Transverse colon (tissue), 4 donors: ENCODE data around the gene PREX1. TPM values are rescaled to one million over a fixed set of nuclear protein-coding genes. Genes with fewer than 3 reads are reported as not detected.

Source experiments
- DNase-seq: peaks from one replicate; pipeline ENCODE4 v3.0.0-alpha.2; 2019
- H3K27ac ChIP-seq, 4 donors: fragments of 200-600 bp; sonication (generic); 2 replicates each; pipeline ENCODE4 v1.5.1; 2016 to 2018; ENCODE audit warnings: inconsistent platforms in 4 of 4
- H3K27me3 ChIP-seq: fragments of 200-600 bp; sonication (generic); 2 replicates; pipeline ENCODE4 v1.5.1; 2017; ENCODE audit warnings: inconsistent platforms
- H3K36me3 ChIP-seq, 4 donors: fragments of 200-600 bp; sonication (generic); 2 replicates each; pipeline ENCODE4 v1.5.1; 2017 to 2019; ENCODE audit warnings: inconsistent platforms in 4 of 4
- H3K4me1 ChIP-seq, 4 donors: fragments of 200-600 bp; sonication (generic); 2 replicates each; pipeline ENCODE4 v1.5.1; 2017 to 2020; ENCODE audit warnings: inconsistent platforms in 4 of 4
- H3K4me3 ChIP-seq, 4 donors: fragments of 200-600 bp; sonication (generic); 1 replicate in 1 of 4; 2 replicates in 3 of 4; pipeline versions ENCODE4 v1.5.1 to v1.6.1; 2017 to 2019; ENCODE audit warnings: inconsistent platforms in 4 of 4
- H3K9me3 ChIP-seq, 2 donors: fragments of 200-600 bp; sonication (generic); 2 replicates each; pipeline ENCODE4 v1.5.1; 2017 to 2019; ENCODE audit warnings: inconsistent platforms in 2 of 2
- CTCF ChIP-seq, 5 experiments: fragments of 200-600 bp in 3 of 5; fragments of 450-650 bp in 2 of 5; sonication (generic) in 3 of 5; IDR thresholded peaks; 1 replicate in 2 of 5; 2 replicates in 3 of 5; pipeline ENCODE4 v1.5.1; 2016 to 2017; ENCODE audit warnings: antibody characterized with exemption in 5 of 5, inconsistent platforms in 3 of 5, mild to moderate bottlenecking in 2 of 5, moderate library complexity in 1 of 5
- EP300 ChIP-seq: sonication (generic); formaldehyde crosslinking; IDR thresholded peaks from one replicate; pipeline ENCODE4 v1.6.1; 2017; ENCODE audit warnings: antibody characterized with exemption, low read depth
- POLR2A ChIP-seq: fragments of 450-650 bp; IDR thresholded peaks from one replicate; pipeline ENCODE4 v1.6.1; 2016; ENCODE audit warnings: antibody characterized with exemption, mild to moderate bottlenecking, moderate library complexity
- POLR2AphosphoS5 ChIP-seq, 3 donors: sonication (generic); formaldehyde crosslinking; IDR thresholded peaks; one replicate each; pipeline ENCODE4 v1.6.1; 2016; ENCODE audit warnings: antibody characterized with exemption in 3 of 3
- whole genome bisulfite sequencing, 2 donors: methylation state at CpG; one replicate each; pipeline ENCODE4 v1.1.5; 2018; ENCODE audit warnings: low coverage in 1 of 2; 5-methylcytosine and 5-hydroxymethylcytosine counted together
- in situ Hi-C, 4 donors: fragments of 200-750 bp; cut with MboI; loops; one replicate each; pipeline versions ENCODE4 v1.15.0 to v1.15.1; 2017; ENCODE audit warnings: low sequenced_read_pairs in 3 of 4, low pct_ligation_motif_present in 1 of 4, low pct_unique_long_range_greater_than_20kb in 1 of 4
- intact Hi-C: fragments of 100-400 bp; cut with DNase I; formaldehyde crosslinking; loops from one replicate; pipeline ENCODE4 v1.15.1; 2023; ENCODE audit warnings: low total_unique reads
- total RNA-seq, 4 donors: library from RNA; depleted of rRNA; stranded (reverse); fragments of >200 nt; gene quantifications; one replicate each; pipeline ENCODE4 v1.1.0, GENCODE V29; 2016

Gene PREX1
- total RNA-seq, 4 donors from 2014 or later, result 10.9 to 29.9 (median 16.6) TPM

GRCh38 chr20:48633620-48634257 is 194.1 kb downstream of the PREX1 start:
- TF ChIP-seq POLR2AphosphoS5 (IDR thresholded peaks at IDR 0.05) (no peak), CTCF (IDR thresholded peaks at IDR 0.05) (no peak), POLR2A (no peak), EP300 (no peak)
- Histone ChIP-seq H3K27me3 (no peaks in the 10 kb centered on the region), H3K9me3 (no peaks in the 10 kb centered on the region), H3K36me3 (peaks cover 0 to 8% (median 0%) of the 10 kb centered on the region in 4 donors), H3K4me1 (no peaks in the 10 kb centered on the region), H3K4me3 (no peak overlapping the region), H3K27ac (no peak overlapping the region)
- intact Hi-C loops, result no loop called here
- in situ Hi-C loops, result no loop called here
- 83 to 97% methylated on average over 3 to 9 of the region's 9 CpGs for WGBS, 2 donors
- no peak for DNase-seq

- Histone ChIP-seq H3K4me1 (no peaks in the 10 kb centered on the region), H3K36me3 (peaks cover 0 to 8% (median 0%) of the 10 kb centered on the region in 4 donors), H3K27me3 (no peaks in the 10 kb centered on the region), H3K4me3 (no peak overlapping the region), H3K9me3 (no peaks in the 10 kb centered on the region), H3K27ac (no peak overlapping the region)
- TF ChIP-seq POLR2A (no peak), POLR2AphosphoS5 (IDR thresholded peaks at IDR 0.05) (no peak), EP300 (no peak), CTCF (IDR thresholded peaks at IDR 0.05) (no peak)
- no peak for DNase-seq
- WGBS, 2 donors, result 79 to 86% methylated on average over 2 to 12 of the region's 12 CpGs
- in situ Hi-C loops (no loop called here), intact Hi-C loops (no loop called here)
Observed at GRCh38 chr20:48632825-48633619, 194.8 kb downstream of the PREX1 start.

- H3K9me3 ChIP-seq, result no peaks in the 10 kb centered on the region
- H3K4me3 ChIP-seq, result no peak overlapping the region
- no peaks in the 10 kb centered on the region for H3K27me3 ChIP-seq
- intact Hi-C loops, result no loop called here
- DNase-seq, result no peak
- WGBS, 2 donors, result 87% methylated on average over 21 of the region's 29 CpGs; no CpG with 5 or more reads in 1 of the 2 donors
- TF ChIP-seq POLR2A, result no peak
- H3K36me3 ChIP-seq, result peaks cover 0 to 8% (median 0%) of the 10 kb centered on the region in 4 donors
- in situ Hi-C loops, result no loop called here
- H3K27ac ChIP-seq, result no peak overlapping the region
- H3K4me1 ChIP-seq, result no peaks in the 10 kb centered on the region
Observed at GRCh38 chr20:48632017-48632824, 195.6 kb downstream of the PREX1 start.

GRCh38 chr20:48631114-48632016 is 196.4 kb downstream of the PREX1 start:
- no peak for DNase-seq
- WGBS, 2 donors, result 80 to 87% methylated on average over 4 to 16 of the region's 16 CpGs
- Histone ChIP-seq H3K27me3 (no peaks in the 10 kb centered on the region), H3K4me3 (no peak overlapping the region), H3K9me3 (no peaks in the 10 kb centered on the region), H3K4me1 (no peaks in the 10 kb centered on the region), H3K36me3 (peaks cover 0 to 8% (median 0%) of the 10 kb centered on the region in 4 donors), H3K27ac (no peak overlapping the region)
- TF ChIP-seq CTCF (IDR thresholded peaks at IDR 0.05) (no peak), EP300 (no peak)
- in situ Hi-C loops (no loop called here), intact Hi-C loops (no loop called here)
